GM12801 (cell line): ENCODE results near the gene TNIK.

ENCODE experiments used
- TF ChIP-seq, protein P1 (sequence below): IDR thresholded peaks from one replicate; pipeline ENCODE4 v1.5.1; 2011; ENCODE audit warnings: control low read depth; ENCODE audit not compliant: insufficient read length; ENCODE audit errors: extremely low read depth

The TNIK gene

DNA sequence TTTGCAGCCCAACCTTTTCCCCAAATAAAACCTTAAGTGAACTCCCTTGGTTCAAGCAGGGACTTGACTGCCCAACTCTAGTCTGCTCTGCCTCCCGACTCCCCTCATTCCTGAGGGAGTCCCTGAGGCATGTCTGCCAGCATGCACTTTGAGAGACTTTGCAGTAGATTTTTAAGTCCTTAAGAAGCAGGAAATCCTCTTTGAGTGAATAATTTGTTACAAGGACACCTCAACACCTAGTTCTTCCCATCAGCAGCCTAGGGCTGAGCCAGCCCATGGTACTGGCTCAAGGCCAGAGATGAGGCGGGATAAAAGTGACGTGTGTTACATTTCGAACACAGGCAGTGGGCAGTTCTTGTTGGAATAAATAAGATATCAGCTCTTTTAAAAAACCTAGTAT is 229.3 kb downstream of the TNIK start:
- TF ChIP-seq, protein P1, sequence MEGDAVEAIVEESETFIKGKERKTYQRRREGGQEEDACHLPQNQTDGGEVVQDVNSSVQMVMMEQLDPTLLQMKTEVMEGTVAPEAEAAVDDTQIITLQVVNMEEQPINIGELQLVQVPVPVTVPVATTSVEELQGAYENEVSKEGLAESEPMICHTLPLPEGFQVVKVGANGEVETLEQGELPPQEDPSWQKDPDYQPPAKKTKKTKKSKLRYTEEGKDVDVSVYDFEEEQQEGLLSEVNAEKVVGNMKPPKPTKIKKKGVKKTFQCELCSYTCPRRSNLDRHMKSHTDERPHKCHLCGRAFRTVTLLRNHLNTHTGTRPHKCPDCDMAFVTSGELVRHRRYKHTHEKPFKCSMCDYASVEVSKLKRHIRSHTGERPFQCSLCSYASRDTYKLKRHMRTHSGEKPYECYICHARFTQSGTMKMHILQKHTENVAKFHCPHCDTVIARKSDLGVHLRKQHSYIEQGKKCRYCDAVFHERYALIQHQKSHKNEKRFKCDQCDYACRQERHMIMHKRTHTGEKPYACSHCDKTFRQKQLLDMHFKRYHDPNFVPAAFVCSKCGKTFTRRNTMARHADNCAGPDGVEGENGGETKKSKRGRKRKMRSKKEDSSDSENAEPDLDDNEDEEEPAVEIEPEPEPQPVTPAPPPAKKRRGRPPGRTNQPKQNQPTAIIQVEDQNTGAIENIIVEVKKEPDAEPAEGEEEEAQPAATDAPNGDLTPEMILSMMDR: no peak

DNA sequence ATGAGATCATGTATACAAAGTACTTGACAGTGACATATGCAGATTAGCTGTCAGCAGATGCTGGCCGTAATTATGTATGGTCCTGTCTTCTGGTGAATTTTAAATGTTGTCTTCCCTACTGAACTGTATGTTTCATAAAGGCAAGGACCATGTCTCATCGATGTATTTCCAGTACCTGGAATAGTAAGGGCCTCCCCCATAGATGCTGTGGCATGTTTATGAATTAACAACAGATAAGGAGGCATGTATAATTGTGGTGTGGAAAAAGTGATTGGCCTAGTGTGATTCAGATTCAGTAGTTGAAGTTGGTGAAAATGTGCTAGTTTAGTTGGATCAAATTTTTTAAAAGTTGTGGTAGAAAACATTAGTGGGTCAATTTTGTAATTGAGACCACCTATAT is 231.0 kb downstream of the TNIK start:
- TF ChIP-seq, protein P1: no peak

DNA sequence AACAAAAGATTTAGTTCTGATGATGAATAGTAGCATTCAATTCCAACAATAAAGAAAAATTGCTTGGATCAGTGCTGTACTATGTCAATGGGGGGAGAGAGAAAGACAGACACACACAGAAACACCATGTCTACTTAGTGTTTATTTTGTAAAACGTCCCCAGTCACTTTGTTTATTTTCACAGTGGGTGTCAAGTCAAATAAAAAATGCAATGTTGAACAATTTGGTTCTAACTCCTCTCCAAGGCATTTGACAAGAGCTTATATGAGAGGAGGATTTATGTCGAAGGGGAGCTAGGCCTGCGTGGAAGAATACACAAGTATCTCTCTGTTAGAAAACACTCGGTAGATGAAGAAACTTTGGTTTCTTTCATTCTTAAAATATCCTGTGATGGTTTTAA is 232.0 kb downstream of the TNIK start:
- TF ChIP-seq, protein P1: no peak

DNA sequence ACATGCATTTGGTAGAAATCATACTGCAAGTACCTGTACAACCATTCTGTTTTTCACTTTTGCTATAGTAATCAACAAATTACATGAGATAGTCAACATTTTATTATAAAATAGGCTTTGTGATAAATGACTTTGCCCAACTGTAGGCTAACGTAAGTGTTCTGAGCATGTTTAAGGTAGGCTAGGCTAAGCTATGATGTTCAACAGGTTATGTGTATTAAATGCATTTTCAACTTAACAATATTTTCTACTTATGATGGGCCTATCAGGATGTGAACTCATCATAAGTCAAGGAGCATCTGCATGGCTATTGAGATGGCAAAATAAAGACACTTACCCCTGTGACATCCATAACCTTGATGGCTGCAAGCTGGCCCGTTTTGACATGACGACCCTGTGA is 232.4 kb downstream of the TNIK start:
- TF ChIP-seq, protein P1: no peak

DNA sequence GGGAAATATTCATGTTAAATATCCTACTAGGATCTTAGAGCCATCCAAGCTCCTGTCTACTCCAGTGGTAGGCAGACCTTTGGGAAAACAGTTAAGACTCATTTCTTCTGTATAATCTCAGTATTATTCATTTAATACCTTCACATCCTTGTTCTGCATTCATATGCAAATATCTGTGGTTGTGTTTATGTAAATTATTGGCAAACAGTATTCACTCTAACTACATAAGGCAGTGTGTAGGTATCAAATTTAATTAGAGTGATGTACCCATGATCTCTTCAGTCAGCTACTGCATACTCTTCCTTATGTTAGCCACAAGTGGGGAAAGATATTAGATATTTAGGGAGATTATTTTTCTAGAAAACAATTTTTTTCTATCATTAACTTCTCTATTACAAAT is 232.8 kb downstream of the TNIK start:
- TF ChIP-seq, protein P1: no peak

DNA sequence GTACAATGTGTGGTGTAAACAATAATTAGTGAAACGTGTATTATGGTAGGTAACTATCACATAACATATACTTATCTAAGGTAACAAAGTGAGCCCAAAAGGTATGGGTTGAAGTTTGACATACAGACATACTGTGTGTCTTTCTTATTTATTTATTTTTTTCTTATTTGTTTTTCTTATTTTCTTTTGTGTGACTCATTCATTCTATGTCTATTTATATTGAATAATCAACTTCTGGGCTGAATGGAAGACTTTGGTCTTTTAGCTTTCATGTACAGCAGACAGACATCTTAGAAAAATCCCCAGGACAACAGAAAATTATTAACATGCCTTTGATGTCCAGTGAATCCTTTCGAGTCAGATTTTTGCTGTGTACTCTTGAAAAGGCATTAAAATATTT is 233.4 kb downstream of the TNIK start:
- TF ChIP-seq, protein P1: no peak

DNA sequence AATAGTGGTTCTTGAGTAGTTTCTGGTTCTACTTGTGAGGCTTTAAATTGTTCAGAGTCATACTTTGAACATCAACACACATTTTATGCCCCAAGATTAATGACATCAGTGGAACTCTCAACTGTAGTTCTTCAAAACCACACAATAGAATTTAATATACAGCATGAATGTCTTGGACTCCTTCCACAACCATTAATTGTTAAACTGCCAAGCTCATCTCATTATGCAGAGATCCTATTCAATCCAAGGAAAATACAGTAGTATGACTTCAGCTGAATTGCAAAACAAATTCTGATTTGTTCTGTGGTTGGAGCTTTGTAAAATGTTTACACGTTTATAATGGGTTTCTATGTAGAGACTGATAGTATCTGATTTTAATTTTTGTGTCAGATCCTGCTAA is 234.5 kb downstream of the TNIK start:
- TF ChIP-seq, protein P1: no peak

DNA sequence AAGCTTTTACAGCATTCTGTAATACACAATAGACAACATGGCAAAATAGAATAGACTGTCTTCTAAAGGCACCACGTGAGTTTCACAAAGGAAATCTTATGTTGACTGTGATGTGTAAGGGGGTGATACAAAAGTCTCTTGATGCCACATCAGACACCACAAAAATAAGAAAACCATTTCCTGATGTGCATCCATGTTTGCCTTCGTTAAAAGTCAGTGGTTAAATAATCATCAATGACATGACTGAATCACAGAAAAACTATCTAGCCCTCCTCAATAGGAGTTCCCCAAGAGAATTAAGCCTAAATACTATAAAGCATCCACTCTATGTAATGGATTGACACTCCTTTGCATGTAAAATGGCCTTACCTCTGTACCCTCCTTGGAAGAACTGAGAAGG is 235.0 kb downstream of the TNIK start:
- TF ChIP-seq, protein P1: no peak
